Limb (tissue), 2 donors: ENCODE results near the gene WDR82.

Source experiments
- DNase-seq, 2 donors: peaks; one replicate each; pipeline ENCODE4 v3.0.0-alpha.2; 2016; ENCODE audit errors: extremely low spot score in 2 of 2

The WDR82 gene

GRCh38 chr3:52257911-52258310, 20.5 kb downstream of the WDR82 start:
- no peak for DNase-seq

GRCh38 chr3:52256622-52257021, 21.8 kb downstream of the WDR82 start:
- DNase-seq = no peak

- no peak for DNase-seq
These were observed 22.3 kb downstream of the WDR82 start for GRCh38 chr3:52256159-52256558.

GRCh38 chr3:52254608-52255007, 23.8 kb downstream of the WDR82 start:
- no peak for DNase-seq

- no peak for DNase-seq
These were observed 24.8 kb downstream of the WDR82 start for GRCh38 chr3:52253314-52254304.

DNA sequence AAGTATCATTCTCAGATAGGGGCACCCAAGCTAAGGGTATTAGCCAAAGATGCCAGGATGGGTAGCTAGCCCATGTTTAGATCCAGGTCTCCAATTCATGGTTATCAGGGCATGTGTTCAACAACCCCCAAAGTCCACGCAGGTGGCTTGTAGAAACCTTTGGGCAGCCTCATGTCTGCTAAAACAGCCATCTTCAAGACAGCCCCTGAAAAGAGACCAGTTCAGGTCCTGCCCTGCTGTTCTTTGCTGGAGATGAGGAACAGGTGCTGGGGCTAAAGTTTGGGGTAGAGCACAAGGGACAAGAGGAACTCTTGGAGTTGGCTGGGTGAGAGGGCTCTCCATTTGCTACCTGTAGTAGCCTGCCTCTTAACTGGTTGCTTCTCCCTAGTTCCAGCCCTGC, 28.3 kb downstream of the WDR82 start:
- DNase-seq = no peak

DNA sequence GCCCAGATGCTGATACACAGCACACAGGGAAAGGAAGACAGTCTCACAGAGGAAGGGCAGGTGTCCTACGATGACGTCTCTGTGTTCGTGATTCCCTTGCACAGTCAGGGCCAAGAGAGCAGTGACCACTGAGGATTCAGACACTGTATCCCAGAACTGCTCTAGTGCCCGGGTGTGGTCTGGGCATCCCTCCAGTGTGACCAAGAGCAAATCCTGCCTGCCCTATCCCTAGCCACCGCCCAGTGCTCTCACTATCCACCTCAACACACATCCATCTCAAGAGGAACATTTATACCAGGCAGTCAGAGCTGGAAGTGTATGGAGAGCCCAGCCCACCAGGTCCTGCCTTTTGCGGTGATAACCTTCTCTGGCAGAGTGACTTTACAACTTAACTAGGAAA, 28.8 kb downstream of the WDR82 start:
- no peak for DNase-seq

- DNase-seq = peak in 1 of 2 donors; percentile 48
These were observed 29.5 kb downstream of the WDR82 start for GRCh38 chr3:52248816-52249547.

DNA sequence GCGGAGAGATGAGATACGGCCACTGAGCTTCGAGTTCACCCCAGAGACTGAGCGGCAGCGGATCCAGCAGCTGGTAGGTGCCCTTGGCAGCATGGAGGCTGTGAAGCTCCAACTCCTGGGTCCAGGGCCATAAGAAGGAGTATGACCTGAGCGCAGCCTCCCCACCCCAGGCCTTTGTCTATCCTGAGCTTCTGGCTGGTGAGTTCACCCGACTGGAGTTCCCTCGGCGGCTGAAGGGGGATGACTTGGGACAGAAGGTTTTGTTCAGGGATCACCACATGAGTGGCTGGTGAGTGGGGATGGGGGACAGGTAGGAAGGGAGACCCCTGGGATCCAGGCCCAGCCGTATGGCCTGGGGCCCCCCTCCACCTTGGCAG, 30.3 kb downstream of the WDR82 start:
- no peak for DNase-seq

DNA sequence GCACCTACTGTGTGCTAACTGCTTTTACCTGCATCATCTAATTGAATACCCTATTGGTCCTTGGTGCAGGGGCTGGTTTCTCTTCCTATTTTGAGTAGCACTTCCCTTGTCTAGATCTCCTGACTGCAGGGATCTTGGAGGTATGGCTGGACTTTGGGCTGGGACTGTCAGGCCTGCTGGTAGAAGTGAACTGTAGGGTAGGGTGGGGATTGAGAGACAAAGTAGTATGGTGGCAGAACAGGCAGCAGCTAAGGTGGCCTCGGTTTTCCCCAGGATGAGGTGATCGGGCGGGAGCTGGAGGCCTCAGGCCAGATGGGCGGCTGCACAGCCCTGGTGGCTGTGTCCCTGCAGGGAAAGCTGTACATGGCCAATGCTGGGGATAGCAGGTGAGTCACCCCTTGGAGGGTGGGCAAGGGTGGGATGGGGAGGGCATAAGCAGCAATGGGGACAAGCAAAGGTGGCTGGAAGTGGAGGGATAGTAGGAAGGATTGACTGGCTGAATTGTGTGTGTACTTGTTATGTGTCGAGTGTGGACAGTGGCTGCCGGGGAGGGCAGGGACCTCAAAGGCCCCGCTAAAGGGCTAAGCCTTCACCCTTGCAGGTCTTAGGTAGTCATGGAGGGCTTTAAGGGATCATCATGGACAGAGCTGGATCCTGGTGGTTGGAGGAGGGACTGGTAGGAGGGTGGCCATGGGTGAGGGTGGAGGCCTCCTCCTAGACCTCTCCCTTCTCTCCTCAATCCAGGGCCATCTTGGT, 30.9 kb downstream of the WDR82 start:
- no peak for DNase-seq

GRCh38 chr3:52246728-52247408, 31.6 kb downstream of the WDR82 start:
- peak in 1 of 2 donors; percentile 29 for DNase-seq

GRCh38 chr3:52246264-52246620, 32.2 kb downstream of the WDR82 start:
- DNase-seq = no peak

GRCh38 chr3:52245322-52246263, 32.9 kb downstream of the WDR82 start, which contains the start of gene PPM1M:
PPM1M (plus strand) TSS chr3:52245759; CDS start chr3:52245825, 66 bp downstream.
- DNase-seq = peak; percentile 57 to 77

DNA sequence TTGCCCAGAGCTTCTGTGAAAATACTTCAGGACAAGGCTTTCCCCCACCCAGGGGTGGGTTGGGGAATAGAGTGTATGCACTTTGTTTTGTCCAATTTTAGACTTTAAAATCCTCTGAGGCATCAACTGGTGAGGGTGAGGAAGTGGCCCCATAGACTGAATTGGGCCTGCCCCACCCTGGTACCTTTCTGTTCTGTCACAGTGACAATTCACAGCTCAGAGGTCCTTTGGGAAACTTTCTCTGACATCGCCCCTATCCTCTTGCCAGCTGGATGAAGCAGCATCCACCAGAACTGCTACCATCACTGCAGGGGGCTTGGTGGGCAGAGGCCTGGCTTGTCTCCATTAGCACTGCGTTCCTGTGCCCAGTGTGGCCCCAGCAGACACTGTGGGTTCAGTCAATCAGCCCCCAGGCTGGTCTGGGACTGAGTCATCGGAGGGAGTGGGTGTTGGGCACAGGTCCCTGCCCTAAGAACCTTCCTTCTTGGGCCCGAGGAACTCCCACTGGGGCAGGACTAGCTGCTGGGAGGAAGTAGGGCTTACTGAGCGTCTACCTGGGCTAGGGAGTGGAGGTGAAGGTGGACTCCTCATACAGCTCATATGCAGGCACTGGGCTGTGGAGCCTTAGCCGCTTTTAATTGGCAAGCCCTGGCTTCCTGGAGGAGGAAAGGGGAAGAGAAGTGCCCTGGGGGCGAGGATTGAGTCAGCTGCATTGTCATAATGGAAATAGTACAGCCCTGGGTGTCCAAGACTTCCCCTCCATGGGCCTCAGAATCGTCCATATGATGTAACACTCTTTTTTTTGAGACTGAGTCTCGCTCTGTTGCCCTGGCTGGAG, 34.4 kb downstream of the WDR82 start:
- peak in 1 of 2 donors; percentile 30 for DNase-seq

- DNase-seq = no peak
These were observed 36.4 kb downstream of the WDR82 start for GRCh38 chr3:52242039-52242438.

DNA sequence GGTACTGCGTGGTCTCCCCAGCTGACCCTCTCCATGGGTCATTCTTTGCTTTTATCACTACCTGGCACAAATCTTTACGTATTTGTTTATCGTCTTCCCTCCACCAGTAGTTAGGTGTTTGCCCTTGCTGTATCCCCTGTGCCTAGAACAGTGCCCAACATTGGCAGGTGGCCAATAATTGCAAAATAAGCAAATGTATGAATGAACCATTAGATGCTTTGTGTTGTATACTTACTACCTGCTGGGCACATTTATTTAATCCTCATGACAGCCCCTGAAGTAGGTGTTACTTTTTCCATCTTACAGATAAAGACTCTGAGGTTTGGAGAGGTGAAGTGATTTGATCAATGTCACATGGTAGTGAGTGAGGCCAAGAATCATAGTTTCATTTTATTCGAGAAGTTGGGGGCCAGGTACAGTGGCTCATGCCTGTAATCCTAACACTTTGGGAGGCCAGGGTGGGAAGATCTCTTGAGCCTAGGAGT, 37.5 kb downstream of the WDR82 start:
- DNase-seq = no peak

GRCh38 chr3:52240059-52240885, 38.2 kb downstream of the WDR82 start:
- peak in 1 of 2 donors; percentile 30 for DNase-seq
